IMR-90 (cell line): Measurements from ENCODE around the gene ZNF700. TPM values are rescaled to one million over a fixed set of nuclear protein-coding genes. Genes with fewer than 3 reads are reported as not detected.

Source experiments
- ATAC-seq: fragments of 200-7000 bp; cut with Tn5 transposase; 2 replicates; pipeline ENCODE4 v1.9.1; 2020; ENCODE audit warnings: low read depth, mild to moderate bottlenecking, moderate library complexity
- BruUV-seq: library from RNA; stranded (reverse); fragments of 400-500 nt; replicated peaks from 2 replicates; lab custom pipeline; 2021; lab: Mats Ljungman, UMichigan
- CTCF ChIA-PET: fragments of 300-600 bp; formaldehyde crosslinking; extraction: SDS; loops from one replicate; lab custom pipeline; 2021; ENCODE audit warnings: antibody characterized with exemption; lab: Yijun Ruan, JAX
- POLR2A ChIA-PET: fragments of 300-600 bp; sonication (Branson Sonifier 250); formaldehyde crosslinking; loops from one replicate; lab custom pipeline; 2022; ENCODE audit warnings: antibody characterized with exemption; ENCODE audit not compliant: unreplicated experiment; lab: Charles Lee
- DNase-seq: peaks from one replicate; pipeline ENCODE4 v3.0.0; 2013
- H2AFZ ChIP-seq: replicated peaks from 2 replicates; pipeline ENCODE3; 2013; ENCODE audit warnings: low read length, mild to moderate bottlenecking; ENCODE audit not compliant: poor library complexity
- H2AK5ac ChIP-seq: 2 replicates; pipeline ENCODE4 v1.6.1; 2013; ENCODE audit warnings: low read depth, low read length, inconsistent platforms
- H2AK9ac ChIP-seq: replicated peaks from 2 replicates; pipeline ENCODE3; 2013; ENCODE audit warnings: mild to moderate bottlenecking, low read depth, low read length, moderate library complexity; ENCODE audit not compliant: poor library complexity
- H2BK120ac ChIP-seq: 2 replicates; pipeline ENCODE4 v1.6.1; 2013; ENCODE audit warnings: low read depth, low read length, inconsistent platforms
- H2BK15ac ChIP-seq: 3 replicates; pipeline ENCODE4 v1.6.1; 2013; ENCODE audit warnings: low read depth, low read length, inconsistent platforms
- H2BK20ac ChIP-seq: 2 replicates; pipeline ENCODE4 v1.6.1; 2013; ENCODE audit warnings: low read depth, mild to moderate bottlenecking, inconsistent platforms, low read length, moderate library complexity
- H2BK5ac ChIP-seq: 2 replicates; pipeline ENCODE4 v1.6.1; 2013; ENCODE audit warnings: mild to moderate bottlenecking, low read depth, low read length, inconsistent platforms; ENCODE audit not compliant: poor library complexity, severe bottlenecking
- H3K14ac ChIP-seq: replicated peaks from 2 replicates; pipeline ENCODE4 v1.6.1; 2013; ENCODE audit warnings: low read depth, low read length, inconsistent platforms
- H3K18ac ChIP-seq: 2 replicates; pipeline ENCODE4 v1.6.1; 2013; ENCODE audit warnings: low read depth, low read length, control low read depth
- H3K23ac ChIP-seq: 2 replicates; pipeline ENCODE4 v1.6.1; 2013; ENCODE audit warnings: low read depth, low read length, inconsistent platforms
- H3K27ac ChIP-seq: 2 replicates; pipeline ENCODE4 v1.5.1; 2013; ENCODE audit warnings: mild to moderate bottlenecking, control low read depth, low read length; ENCODE audit not compliant: insufficient read depth
- H3K27me3 ChIP-seq: 2 replicates; pipeline ENCODE4 v1.6.1; 2013; ENCODE audit warnings: low read length; ENCODE audit not compliant: control insufficient read depth, insufficient read depth
- H3K36me3 ChIP-seq: 2 replicates; pipeline ENCODE4 v1.6.1; 2013; ENCODE audit warnings: low read length, mixed read lengths; ENCODE audit not compliant: control insufficient read depth, insufficient read depth
- H3K4ac ChIP-seq: 2 replicates; pipeline ENCODE4 v1.6.1; 2013; ENCODE audit warnings: low read depth, low read length, inconsistent platforms
- H3K4me1 ChIP-seq: 2 replicates; pipeline ENCODE4 v1.6.1; 2013; ENCODE audit warnings: low read length, mixed read lengths; ENCODE audit not compliant: control insufficient read depth, insufficient read depth
- H3K4me2 ChIP-seq: 2 replicates; pipeline ENCODE4 v1.6.1; 2013; ENCODE audit warnings: low read depth, mild to moderate bottlenecking, control low read depth, low read length, moderate library complexity
- H3K4me3 ChIP-seq: 2 replicates; pipeline ENCODE4 v1.5.1; 2013; ENCODE audit warnings: low read depth, mild to moderate bottlenecking, control low read depth, low read length, moderate library complexity; ENCODE audit not compliant: insufficient read depth
- H3K56ac ChIP-seq: 2 replicates; pipeline ENCODE4 v1.6.1; 2013; ENCODE audit warnings: low read length, inconsistent platforms; ENCODE audit not compliant: insufficient read depth; ENCODE audit errors: extremely low read depth
- H3K79me1 ChIP-seq, 2 experiments: 2 replicates each; pipeline ENCODE4 v1.6.1; 2013; ENCODE audit warnings: low read length in 2 of 2, inconsistent platforms in 1 of 2, low read depth in 1 of 2
- H3K9ac ChIP-seq: 2 replicates; pipeline ENCODE4 v1.6.1; 2013; ENCODE audit warnings: low read depth, low read length, control low read depth
- H3K9me1 ChIP-seq: 2 replicates; pipeline ENCODE4 v1.6.1; 2013; ENCODE audit warnings: low read length, inconsistent platforms; ENCODE audit not compliant: insufficient read depth
- H3K9me3 ChIP-seq: 2 replicates; pipeline ENCODE4 v1.6.1; 2013; ENCODE audit warnings: low read length; ENCODE audit not compliant: control insufficient read depth, insufficient read depth
- H4K20me1 ChIP-seq: 2 replicates; pipeline ENCODE4 v1.6.1; 2013; ENCODE audit warnings: low read length, inconsistent platforms; ENCODE audit not compliant: insufficient read depth
- H4K5ac ChIP-seq: 2 replicates; pipeline ENCODE4 v1.6.1; 2013; ENCODE audit warnings: mild to moderate bottlenecking, low read depth, low read length, control low read depth
- H4K8ac ChIP-seq, 2 experiments: 2 replicates each; pipeline ENCODE4 v1.6.1; 2013; ENCODE audit warnings: low read depth in 2 of 2, low read length in 2 of 2, control low read depth in 1 of 2, inconsistent platforms in 1 of 2
- H4K91ac ChIP-seq: 2 replicates; pipeline ENCODE4 v1.6.1; 2013; ENCODE audit warnings: low read depth, low read length, inconsistent platforms; ENCODE audit not compliant: insufficient read depth
- CEBPB ChIP-seq: IDR thresholded peaks from 2 replicates; pipeline ENCODE4 v1.6.1; 2012; ENCODE audit warnings: low read depth, low read length, improper control_type of control experiment
- CTCF ChIP-seq: conservative IDR thresholded peaks from 2 replicates; pipeline ENCODE4 v1.5.1; 2012; ENCODE audit warnings: mild to moderate bottlenecking, low read depth, low read length, improper control_type of control experiment
- FOS ChIP-seq: fragments of 150-350 bp; IDR thresholded peaks from 2 replicates; pipeline ENCODE4 v1.6.1; 2016; ENCODE audit warnings: low read depth, low read length
- MAFK ChIP-seq: IDR thresholded peaks from 2 replicates; pipeline ENCODE4 v1.6.1; 2012; ENCODE audit warnings: low read depth, low read length, improper control_type of control experiment
- POLR2A ChIP-seq: IDR thresholded peaks from 2 replicates; pipeline ENCODE4 v1.6.1; 2012; ENCODE audit warnings: mild to moderate bottlenecking, low read depth, low read length
- RAD21 ChIP-seq: IDR thresholded peaks from 2 replicates; pipeline ENCODE4 v1.6.1; 2012; ENCODE audit warnings: low read length, improper control_type of control experiment
- RCOR1 ChIP-seq: IDR thresholded peaks from 2 replicates; pipeline ENCODE4 v1.6.1; 2012; ENCODE audit warnings: mild to moderate bottlenecking, low read length, improper control_type of control experiment; ENCODE audit not compliant: insufficient replicate concordance
- RFX5 ChIP-seq: IDR thresholded peaks from 2 replicates; pipeline ENCODE4 v1.8.0; 2012; ENCODE audit warnings: low read depth, mild to moderate bottlenecking, low read length, moderate library complexity
- SMC3 ChIP-seq: fragments of 150-350 bp; IDR thresholded peaks from 2 replicates; pipeline ENCODE4 v1.6.1; 2016; ENCODE audit warnings: low read depth, mild to moderate bottlenecking, antibody characterized with exemption, low read length, moderate library complexity
- USF2 ChIP-seq: fragments of 150-350 bp; IDR thresholded peaks from 2 replicates; pipeline ENCODE4 v1.6.1; 2017; ENCODE audit warnings: mild to moderate bottlenecking, antibody characterized with exemption, low read length, low read depth
- WGBS, 2 experiments: methylation state at CpG; one replicate each; pipeline versions ENCODE4 v1.1.5 to v1.1.7; 2013; ENCODE audit warnings: missing lambda C conversion rate in 2 of 2; ENCODE audit not compliant: insufficient read length in 1 of 2; ENCODE audit errors: extremely low coverage in 2 of 2; 5-methylcytosine and 5-hydroxymethylcytosine counted together
- dilution Hi-C: fragments of 300-500 bp; cut with HindIII; formaldehyde crosslinking; loops from one replicate; pipeline ENCODE4 v1.14.3; 2018; ENCODE audit warnings: low sequenced_read_pairs; ENCODE audit not compliant: unreplicated experiment
- in situ Hi-C: fragments of 300-500 bp; cut with MboI; formaldehyde crosslinking; loops from 3 replicates; pipeline ENCODE4 v1.14.3; 2019; ENCODE audit warnings: low sequenced_read_pairs, inconsistent platforms, mixed read lengths
- intact Hi-C: fragments of 100-400 bp; cut with micrococcal nuclease; formaldehyde crosslinking; loops from 2 replicates; pipeline ENCODE4 v1.10.0; 2022
- polyA plus RNA-seq, 3 experiments: library from polyadenylated mRNA; depleted of rRNA; stranded (reverse); fragments of >200 nt; gene quantifications; 2 replicates each; pipeline ENCODE4 v1.2.3, GENCODE V29; 2012; ENCODE audit warnings: low replicate concordance in 1 of 3
- total RNA-seq: library from RNA; depleted of rRNA; stranded (reverse); fragments of >200 nt; gene quantifications from 2 replicates; pipeline ENCODE4 v1.2.3, GENCODE V29; 2012

ZNF700 gene
- total and polyA plus RNA-seq, 2 of the 4 experiments (the other 2 are of a cell fraction), result 5.3 to 10.2 TPM

GRCh38 chr19:11890634-11891033, 34.3 kb upstream of the ZNF700 start:
- Histone ChIP-seq H4K91ac (no peak overlapping the region), H2AFZ (no peak overlapping the region), H3K79me1 (peaks cover 25 to 26% of the 10 kb centered on the region in 2 experiments; a peak in 3 of 4 replicates), H3K4ac (no peak overlapping the region), H2AK9ac (no peak overlapping the region), H2BK15ac (no peak overlapping the region), H3K9ac (no peak overlapping the region), H3K18ac (no peak overlapping the region), H2BK20ac (no peak overlapping the region), H2BK120ac (no peak overlapping the region), H3K4me2 (no peak overlapping the region), H3K36me3 (peaks cover 12% of the 10 kb centered on the region), H3K27me3 (no peaks in the 10 kb centered on the region), H4K5ac (no peak overlapping the region), H2BK5ac (no peak overlapping the region), H3K4me3 (no peak overlapping the region), H4K8ac (no peak overlapping the region), H3K9me3 (peaks cover 13% of the 10 kb centered on the region), H2AK5ac (no peak overlapping the region), H3K27ac (no peak overlapping the region), H4K20me1 (no peaks in the 10 kb centered on the region), H3K14ac (no peak overlapping the region), H3K4me1 (peaks cover 2% of the 10 kb centered on the region; the same call in 1 of the 2 replicates), H3K56ac (no peak overlapping the region), H3K9me1 (peaks cover 3% of the 10 kb centered on the region; the same call in 1 of the 2 replicates), H3K23ac (no peak overlapping the region)
- dilution Hi-C loops, result no loop called here
- no TSS peak for BruUV-seq
- CTCF ChIA-PET, result no interaction called here
- in situ Hi-C loops, result no loop called here
- ATAC-seq (no peak), DNase-seq (no peak)
- POLR2A ChIA-PET, result no interaction called here
- 87% methylated on average over 3 of the region's 5 CpGs; no CpG with 5 or more reads in 1 of the 2 experiments for WGBS, 2 experiments
- TF ChIP-seq CTCF (no peak), CEBPB (no peak), RCOR1 (no peak), USF2 (no peak), RFX5 (no peak), SMC3 (no peak), FOS (no peak), MAFK (no peak), RAD21 (no peak), POLR2A (no peak)
- intact Hi-C loops, result no loop called here
